B cell (primary cell): ENCODE measurements around the gene KCNIP1. TPM values are rescaled to one million over a fixed set of nuclear protein-coding genes. Genes with fewer than 3 reads are reported as not detected.

Experiments used
- ATAC-seq: fragments of 200-7000 bp; cut with Tn5 transposase; one replicate; pipeline ENCODE4 v1.10.0; 2021; ENCODE audit warnings: low read depth, mild to moderate bottlenecking, moderate number of reproducible peaks, moderate library complexity
- CTCF ChIA-PET: fragments of 350-600 bp; sonication (Branson Sonifier 250); formaldehyde crosslinking; loops from one replicate; lab custom pipeline; 2021; ENCODE audit warnings: antibody characterized with exemption, inconsistent platforms; lab: Charles Lee
- POLR2A ChIA-PET: fragments of 350-600 bp; sonication (Branson Sonifier 250); formaldehyde crosslinking; loops from one replicate; lab custom pipeline; 2021; ENCODE audit warnings: antibody characterized with exemption; lab: Charles Lee
- DNase-seq: peaks from one replicate; pipeline ENCODE4 v3.0.0; 2013
- H2AFZ ChIP-seq: 2 replicates; pipeline ENCODE4 v1.6.1; 2012; ENCODE audit warnings: mild to moderate bottlenecking, low read depth, low read length; ENCODE audit not compliant: insufficient read depth, poor library complexity, severe bottlenecking
- H3K27ac ChIP-seq, 2 donors: 1 replicate in 1 of 2; 2 replicates in 1 of 2; pipeline ENCODE4 v1.5.1; 2012 to 2013; ENCODE audit warnings: low read length in 2 of 2, mild to moderate bottlenecking in 2 of 2, moderate library complexity in 1 of 2
- H3K27me3 ChIP-seq, 4 experiments: fragments of 200-600 bp in 1 of 4; sonication (generic) in 1 of 4; replicated peaks in 1 of 4; 1 replicate in 2 of 4; 2 replicates in 2 of 4; pipeline versions ENCODE4 v1.6.1 to v1.7.0; 2013 to 2016; ENCODE audit warnings: low read length in 3 of 4, mild to moderate bottlenecking in 2 of 4, mixed read lengths in 1 of 4, moderate library complexity in 1 of 4; ENCODE audit not compliant: insufficient read depth in 4 of 4, control insufficient read depth in 3 of 4; ENCODE audit errors: control extremely low read depth in 1 of 4
- H3K36me3 ChIP-seq, 2 experiments: replicated peaks in 1 of 2; 1 replicate in 1 of 2; 2 replicates in 1 of 2; pipeline versions ENCODE4 v1.6.1 to v1.7.1; 2013; ENCODE audit warnings: low read length in 1 of 2; ENCODE audit not compliant: insufficient read depth in 2 of 2, control insufficient read depth in 1 of 2; ENCODE audit errors: control extremely low read depth in 1 of 2, extremely low read depth in 1 of 2
- H3K4me1 ChIP-seq, 2 donors: fragments of 200-600 bp in 1 of 2; sonication (generic) in 1 of 2; 1 replicate in 1 of 2; 2 replicates in 1 of 2; pipeline versions ENCODE4 v1.5.1 to v1.6.1; 2013 to 2017; ENCODE audit warnings: low read length in 2 of 2; ENCODE audit not compliant: control insufficient read depth in 2 of 2, insufficient read depth in 2 of 2
- H3K4me2 ChIP-seq: replicated peaks from 2 replicates; pipeline ENCODE3; 2012; ENCODE audit warnings: mild to moderate bottlenecking, low read depth, low read length; ENCODE audit not compliant: poor library complexity, severe bottlenecking
- H3K4me3 ChIP-seq, 5 experiments: fragments of 200-600 bp in 1 of 5; sonication (generic) in 1 of 5; 1 replicate in 3 of 5; 2 replicates in 2 of 5; pipeline versions ENCODE4 v1.5.1 to v1.7.0; 2011 to 2016; ENCODE audit warnings: low read length in 4 of 5, mild to moderate bottlenecking in 4 of 5, low read depth in 2 of 5, control low read depth in 1 of 5, moderate library complexity in 1 of 5; ENCODE audit not compliant: insufficient read depth in 1 of 5; ENCODE audit errors: control extremely low read depth in 1 of 5, extremely low read depth in 1 of 5
- H3K79me2 ChIP-seq: fragments of 200-600 bp; sonication (generic); one replicate; pipeline ENCODE4 v1.6.0; 2016; ENCODE audit warnings: low read length; ENCODE audit not compliant: control insufficient read depth, insufficient read depth
- H3K9ac ChIP-seq: fragments of 200-600 bp; sonication (generic); 2 replicates; pipeline ENCODE4 v1.6.1; 2017; ENCODE audit warnings: mild to moderate bottlenecking, low read length, moderate library complexity
- H3K9me3 ChIP-seq, 3 donors: one replicate each; pipeline versions ENCODE4 v1.6.1 to v1.7.1; 2013; ENCODE audit warnings: low read length in 2 of 3; ENCODE audit not compliant: control insufficient read depth in 2 of 3, insufficient read depth in 1 of 3; ENCODE audit errors: control extremely low read depth in 1 of 3
- H4K20me1 ChIP-seq: 2 replicates; pipeline ENCODE4 v1.6.0; 2012; ENCODE audit warnings: mild to moderate bottlenecking, low read length; ENCODE audit not compliant: insufficient read depth, control insufficient read depth, poor library complexity, severe bottlenecking
- H3K27ac Mint-ChIP-seq: one replicate; pipeline ENCODE4 v1.8.0; 2021; ENCODE audit warnings: mixed read lengths
- H3K27me3 Mint-ChIP-seq: one replicate; pipeline ENCODE4 v1.8.0; 2021; ENCODE audit warnings: mixed read lengths
- H3K4me1 Mint-ChIP-seq: one replicate; pipeline ENCODE4 v1.8.0; 2021; ENCODE audit warnings: mixed read lengths
- H3K4me3 Mint-ChIP-seq: one replicate; pipeline ENCODE4 v1.8.0; 2021; ENCODE audit warnings: mixed read lengths
- H3K9me3 Mint-ChIP-seq: one replicate; pipeline ENCODE4 v1.8.0; 2022; ENCODE audit warnings: mixed read lengths; ENCODE audit not compliant: insufficient read depth
- CTCF ChIP-seq: fragments of 200-600 bp; IDR thresholded peaks from one replicate; pipeline ENCODE4 v1.8.0; 2022; ENCODE audit warnings: antibody characterized with exemption, mild to moderate bottlenecking
- EZH2 ChIP-seq: IDR thresholded peaks from 2 replicates; pipeline ENCODE4 v1.6.1; 2012; ENCODE audit warnings: borderline replicate concordance, low read depth, mild to moderate bottlenecking, moderate library complexity, low read length; ENCODE audit not compliant: insufficient read depth, poor library complexity, severe bottlenecking
- WGBS: methylation state at CpG from one replicate; pipeline ENCODE4 v1.1.5; 2013; ENCODE audit warnings: missing lambda C conversion rate; ENCODE audit not compliant: insufficient coverage; 5-methylcytosine and 5-hydroxymethylcytosine counted together
- intact Hi-C: fragments of 100-400 bp; cut with micrococcal nuclease; formaldehyde crosslinking; loops from one replicate; pipeline ENCODE4 v1.10.0; 2022
- polyA plus RNA-seq: library from polyadenylated mRNA; depleted of rRNA; stranded (reverse); fragments of >200 nt; gene quantifications from 2 replicates; pipeline ENCODE4 v1.2.3, GENCODE V29; 2012
- total RNA-seq, 2 donors: library from RNA; stranded (reverse); fragments of 120-200 nt in 1 of 2; gene quantifications; 1 replicate in 1 of 2; 2 replicates in 1 of 2; pipeline versions ENCODE4 v1.2.3 to v1.2.4, GENCODE V29; 2013 to 2022

KCNIP1 gene
- total and polyA plus RNA-seq, 2 donors (not counting 1 experiment from before 2014, with no cell fraction given) = not detected

DNA sequence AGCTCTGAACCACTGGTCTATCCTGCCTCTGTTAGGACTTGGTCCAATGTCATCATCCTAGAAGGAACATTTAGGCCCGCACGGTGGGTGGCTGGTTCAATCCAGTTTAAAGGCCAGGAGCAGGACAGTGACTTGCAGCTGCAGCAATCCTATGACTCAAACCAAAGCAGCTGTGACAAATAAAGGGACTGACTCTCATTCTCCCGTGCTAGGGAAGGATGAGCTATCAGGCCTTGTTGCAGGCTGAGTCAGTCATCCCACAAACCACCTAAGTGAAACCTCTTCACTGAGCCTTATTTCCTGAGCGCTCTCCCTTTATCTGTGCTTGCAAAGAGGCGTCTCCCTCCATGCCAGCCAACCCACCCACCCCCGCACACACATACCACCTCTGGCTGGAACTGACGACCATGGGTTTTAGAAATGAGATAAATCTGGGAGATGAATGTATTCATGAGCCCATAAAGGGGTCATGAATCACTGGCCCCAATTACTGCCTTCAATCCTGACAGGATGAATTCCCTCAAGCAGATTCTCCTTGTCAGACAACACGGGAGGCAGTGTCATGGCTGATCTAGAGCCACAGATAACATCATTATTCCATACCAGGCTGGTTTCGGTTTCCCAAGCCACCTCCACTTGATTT, 93.4 kb downstream of the KCNIP1 start:
- Histone ChIP-seq H3K9ac (no peak overlapping the region), H3K4me2 (no peak overlapping the region), H3K36me3 (no peaks in the 10 kb centered on the region), H3K79me2 (no peaks in the 10 kb centered on the region), H3K4me1 (no peaks in the 10 kb centered on the region), H3K27me3 (peaks cover 0 to 19% (median 0%) of the 10 kb centered on the region in 4 experiments), H3K9me3 (no peaks in the 10 kb centered on the region), H3K27ac (no peak overlapping the region), H3K4me3 (no peak overlapping the region), H2AFZ (no peak overlapping the region), H4K20me1 (no peaks in the 10 kb centered on the region)
- peaks cover 24% of the 10 kb centered on the region for H3K27me3 Mint-ChIP-seq
- ATAC-seq (no peak), DNase-seq (no peak)
- no peak overlapping the region for H3K4me3 Mint-ChIP-seq
- intact Hi-C loops = no loop called here
- H3K9me3 Mint-ChIP-seq = no peaks in the 10 kb centered on the region
- H3K27ac Mint-ChIP-seq = no peak overlapping the region
- WGBS = 68% methylated on average over 3 of the region's 9 CpGs
- no peaks in the 10 kb centered on the region for H3K4me1 Mint-ChIP-seq
- TF ChIP-seq EZH2 (no peak), CTCF (no peak)
- POLR2A ChIA-PET = no interaction called here
- CTCF ChIA-PET = no interaction called here

GRCh38 chr5:170597872-170598271, 94.1 kb downstream of the KCNIP1 start:
- no peak overlapping the region for H3K4me2 ChIP-seq
- H3K27ac ChIP-seq = no peak overlapping the region
- H4K20me1 ChIP-seq = no peaks in the 10 kb centered on the region
- intact Hi-C loops = no loop called here
- WGBS = 97% methylated on average over 7 of the region's 8 CpGs
- H3K36me3 ChIP-seq = no peaks in the 10 kb centered on the region
- ChIA-PET CTCF (no interaction called here), POLR2A (no interaction called here)
- no peaks in the 10 kb centered on the region for H3K4me1 ChIP-seq
- peaks cover 24% of the 10 kb centered on the region for H3K27me3 Mint-ChIP-seq
- no peaks in the 10 kb centered on the region for H3K4me1 Mint-ChIP-seq
- H3K9me3 ChIP-seq = no peaks in the 10 kb centered on the region
- no peak overlapping the region for H3K27ac Mint-ChIP-seq
- H3K79me2 ChIP-seq = no peaks in the 10 kb centered on the region
- H3K27me3 ChIP-seq = peaks cover 0 to 19% (median 0%) of the 10 kb centered on the region in 4 experiments
- no peaks in the 10 kb centered on the region for H3K9me3 Mint-ChIP-seq
- H3K4me3 Mint-ChIP-seq = no peak overlapping the region
- H3K4me3 ChIP-seq = no peak overlapping the region
- ATAC-seq (no peak), DNase-seq (no peak)
- H3K9ac ChIP-seq = no peak overlapping the region
- TF ChIP-seq EZH2 (no peak), CTCF (no peak)
- no peak overlapping the region for H2AFZ ChIP-seq
